GM19035 (cell line): Measurements from ENCODE around the gene OCLN.
"Not testable (repeated sequence)": the region's sequence is repeated elsewhere in the genome, so short reads cannot be mapped to it uniquely, and the experiment has no call there.

ENCODE experiments used
- ATAC-seq: cut with Tn5 transposase; IDR thresholded peaks from one replicate; pipeline ENCODE4 v1.9.1; 2021; ENCODE audit not compliant: unreplicated experiment

Gene OCLN

DNA sequence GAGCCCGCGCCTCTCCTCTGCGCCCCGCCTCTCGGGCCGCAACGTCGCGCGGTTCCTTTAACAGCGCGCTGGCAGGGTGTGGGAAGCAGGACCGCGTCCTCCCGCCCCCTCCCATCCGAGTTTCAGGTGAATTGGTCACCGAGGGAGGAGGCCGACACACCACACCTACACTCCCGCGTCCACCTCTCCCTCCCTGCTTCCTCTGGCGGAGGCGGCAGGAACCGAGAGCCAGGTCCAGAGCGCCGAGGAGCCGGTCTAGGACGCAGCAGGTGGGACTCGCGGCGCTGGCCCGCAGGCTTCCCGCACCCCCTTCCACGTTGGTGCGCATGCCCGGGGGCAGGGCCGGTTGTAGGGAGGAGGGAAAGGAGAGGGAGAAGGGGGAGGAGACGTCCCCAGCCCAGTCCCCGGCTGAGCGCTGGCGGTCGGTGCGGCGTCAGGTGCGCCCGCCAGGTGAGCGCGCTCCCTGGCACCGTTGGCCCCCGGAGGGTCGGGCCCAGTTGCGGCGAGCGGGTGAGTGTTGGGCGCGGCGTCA, at the start of gene OCLN:
TSS of gene OCLN (plus strand) at position 400 of the 532 bp plus-strand sequence. CDS start 11,455 bp downstream, outside the sequence.
- ATAC-seq, result peak; percentile 51

- ATAC-seq, result no peak
Observed at GRCh38 chr5:69444127-69444754, 48.3 kb upstream of the OCLN start.

- no peak for ATAC-seq
Observed at GRCh38 chr5:69449511-69449910, 43.1 kb upstream of the OCLN start.

DNA sequence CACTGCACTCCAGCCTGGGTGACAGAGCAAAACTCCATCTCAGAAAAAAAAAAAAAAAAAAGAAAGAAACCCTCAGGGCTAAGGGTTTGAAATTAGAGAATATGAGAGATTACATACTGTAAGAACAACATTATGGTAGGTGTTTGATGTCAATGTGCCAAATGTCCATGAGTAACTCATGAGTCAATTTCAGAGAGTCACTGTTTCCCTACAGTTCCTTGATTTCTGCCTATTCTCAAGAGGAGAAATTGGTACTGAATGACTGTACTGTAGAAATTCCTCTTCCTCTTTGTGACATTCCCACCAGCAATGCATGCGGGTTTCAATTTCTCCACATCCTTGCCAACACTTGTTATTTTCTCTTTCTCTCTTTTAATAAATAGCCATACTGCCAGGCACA, 42.5 kb upstream of the OCLN start:
- no peak for ATAC-seq

DNA sequence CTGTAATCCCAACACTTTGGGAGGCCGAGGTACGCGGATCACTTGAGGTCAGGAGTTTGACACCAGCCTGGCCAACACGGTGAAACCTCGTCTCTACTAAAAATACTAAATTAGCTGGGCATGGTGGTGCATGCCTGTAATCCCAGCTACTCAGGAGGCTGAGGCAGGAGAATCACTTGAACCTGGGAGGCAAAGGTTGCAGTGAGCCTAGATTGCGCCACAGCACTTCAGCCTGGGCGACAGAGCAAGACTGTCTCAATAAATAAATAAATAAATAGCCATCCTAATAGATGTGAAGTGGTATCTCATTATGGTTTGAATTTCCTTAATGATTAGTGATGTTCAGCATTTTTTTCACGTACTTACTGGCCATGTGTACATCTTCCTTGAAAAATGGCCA, 42.1 kb upstream of the OCLN start:
- ATAC-seq, result not testable (repeated sequence)

DNA sequence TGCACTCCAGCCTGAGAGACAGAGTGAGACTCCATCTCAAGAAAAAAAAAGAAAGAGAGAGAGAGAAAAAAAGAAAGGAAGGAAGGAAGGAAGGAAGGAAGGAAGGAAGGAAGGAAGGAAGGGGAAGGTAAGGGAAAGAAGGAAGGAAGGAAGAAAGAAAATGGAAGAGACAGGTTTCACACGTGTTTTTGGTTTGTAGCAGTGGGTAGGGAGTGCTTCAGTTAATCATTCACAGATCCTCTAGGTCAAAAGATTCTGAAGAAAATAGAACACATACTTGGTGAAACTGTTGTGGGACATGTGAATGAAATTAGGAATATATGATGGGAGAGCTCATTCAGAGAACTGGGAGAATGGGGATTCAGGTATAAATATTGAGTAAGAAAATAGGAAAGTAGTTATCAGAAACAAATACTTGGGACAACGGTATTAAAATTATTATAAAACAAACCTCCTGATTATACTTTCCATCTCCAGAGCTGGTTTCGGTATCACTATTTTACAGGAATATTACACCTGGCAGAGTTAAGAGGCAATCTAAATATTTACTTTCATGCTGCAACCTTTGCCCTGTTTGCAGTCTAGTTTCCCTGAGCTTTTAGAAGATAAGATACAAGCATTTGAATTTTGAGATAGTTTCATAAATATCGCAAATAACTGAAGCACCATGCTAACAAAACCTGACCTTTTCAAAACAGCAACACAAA, 40.5 kb upstream of the OCLN start:
- no peak for ATAC-seq

DNA sequence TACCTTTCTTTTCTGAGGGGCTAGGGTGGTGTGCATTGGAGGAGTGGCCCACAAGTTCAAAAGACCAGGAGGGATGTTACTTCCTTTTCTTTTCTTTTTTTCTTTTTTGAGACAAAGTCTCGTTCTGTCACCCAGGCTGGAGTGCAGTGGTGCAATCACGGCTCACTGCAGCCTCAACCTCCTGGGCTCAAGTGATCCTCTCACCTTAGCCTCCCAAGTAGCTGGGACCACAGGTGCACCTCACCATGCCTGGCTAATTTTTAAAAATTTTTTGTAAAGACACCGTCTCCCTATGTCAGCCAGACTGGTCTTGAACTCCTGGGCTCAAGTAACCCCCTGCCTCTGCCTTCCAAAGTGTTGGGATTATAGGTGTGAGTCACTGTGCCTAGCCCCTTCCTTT, 39.1 kb upstream of the OCLN start:
- not testable (repeated sequence) for ATAC-seq

DNA sequence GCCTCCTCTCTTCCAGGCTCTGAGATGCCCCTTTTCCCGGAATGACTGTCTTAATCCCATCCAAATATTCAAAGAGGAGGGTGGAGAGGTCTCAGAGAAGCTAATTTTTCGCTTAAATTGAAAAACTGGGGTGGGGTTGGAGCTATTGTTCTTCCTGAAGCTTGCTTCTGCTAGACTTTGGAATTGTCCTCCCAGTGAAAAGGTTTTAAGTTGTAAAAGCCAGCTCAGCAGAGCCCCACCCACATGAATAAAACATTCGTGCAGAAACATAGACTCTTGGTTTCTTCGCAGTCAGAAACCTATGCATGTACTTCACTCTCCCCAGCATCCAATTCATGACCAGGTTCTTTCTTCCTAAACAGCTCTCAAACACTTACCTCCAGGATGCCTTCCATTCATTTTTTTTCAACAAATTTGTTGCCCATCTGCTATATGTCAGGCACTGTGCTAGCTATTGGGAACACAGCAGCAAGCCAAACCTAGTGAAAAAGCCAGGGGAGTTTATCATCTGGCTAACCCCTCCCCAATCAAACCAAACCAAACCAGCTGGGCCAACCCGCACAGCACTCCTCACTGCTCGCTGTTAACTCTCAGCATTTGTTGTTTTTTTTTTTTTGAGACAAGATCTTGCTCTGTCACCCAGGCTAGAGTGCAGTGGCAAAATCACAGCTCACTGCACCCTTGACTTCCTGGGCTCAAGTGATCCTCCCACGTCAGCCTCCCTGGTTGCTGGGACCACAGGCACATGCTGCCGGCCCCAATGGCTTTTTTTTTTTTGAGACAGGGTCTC, 37.9 kb upstream of the OCLN start:
- no peak for ATAC-seq

DNA sequence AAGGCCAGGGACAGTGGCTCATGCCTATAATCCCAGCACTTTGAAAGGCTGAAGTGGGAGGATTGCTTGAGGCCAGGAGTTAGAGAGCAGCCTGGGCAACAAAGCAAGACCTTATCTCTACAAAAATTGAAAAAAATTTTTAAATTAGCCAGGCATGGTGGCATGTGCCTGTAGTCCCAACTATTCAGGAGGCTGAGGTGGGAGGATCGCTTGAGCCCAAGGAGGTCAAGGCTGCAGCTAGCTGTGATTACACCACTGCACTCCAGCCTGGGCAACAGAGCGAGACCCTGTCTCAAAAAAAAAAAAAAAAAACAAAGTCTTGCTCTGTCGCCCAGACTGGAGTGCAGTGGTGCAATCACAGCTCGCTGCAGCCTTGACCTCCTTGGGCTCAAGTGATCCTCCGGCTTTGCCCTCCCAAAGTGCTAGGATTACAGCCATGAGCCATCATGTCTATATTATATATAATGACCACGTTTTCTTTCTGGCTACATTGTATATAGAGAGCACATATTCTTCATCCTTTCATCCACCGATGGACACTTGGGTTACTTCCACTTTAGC, 37.1 kb upstream of the OCLN start:
- ATAC-seq, result not testable (repeated sequence)

GRCh38 chr5:69462170-69462569, 30.4 kb upstream of the OCLN start:
- no peak for ATAC-seq

GRCh38 chr5:69466375-69466774, 26.2 kb upstream of the OCLN start:
- not testable (repeated sequence) for ATAC-seq

- ATAC-seq, result peak; percentile 93
Observed at GRCh38 chr5:69467442-69468225, 25.0 kb upstream of the OCLN start.

DNA sequence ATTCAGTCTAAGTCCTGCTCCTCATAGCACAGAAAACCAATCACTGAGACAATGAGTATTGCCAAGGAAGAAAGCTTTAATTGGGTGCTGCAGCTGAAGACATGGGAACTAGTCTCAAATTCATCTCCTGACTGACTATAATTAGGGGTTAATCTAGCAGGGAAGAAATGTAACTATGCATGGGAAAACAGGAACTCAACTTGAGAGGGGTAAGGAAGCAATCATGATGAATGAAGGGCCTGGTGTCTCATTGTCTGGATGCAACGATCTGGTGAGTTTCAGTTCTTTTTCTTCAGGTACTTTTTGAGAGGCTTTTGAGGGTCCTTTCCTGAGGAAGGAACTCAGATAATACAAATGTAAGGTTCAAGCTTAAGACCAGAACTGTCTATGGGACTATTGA, 24.0 kb upstream of the OCLN start:
- ATAC-seq, result no peak

GRCh38 chr5:69471516-69471915, 21.1 kb upstream of the OCLN start:
- ATAC-seq, result not testable (repeated sequence)

DNA sequence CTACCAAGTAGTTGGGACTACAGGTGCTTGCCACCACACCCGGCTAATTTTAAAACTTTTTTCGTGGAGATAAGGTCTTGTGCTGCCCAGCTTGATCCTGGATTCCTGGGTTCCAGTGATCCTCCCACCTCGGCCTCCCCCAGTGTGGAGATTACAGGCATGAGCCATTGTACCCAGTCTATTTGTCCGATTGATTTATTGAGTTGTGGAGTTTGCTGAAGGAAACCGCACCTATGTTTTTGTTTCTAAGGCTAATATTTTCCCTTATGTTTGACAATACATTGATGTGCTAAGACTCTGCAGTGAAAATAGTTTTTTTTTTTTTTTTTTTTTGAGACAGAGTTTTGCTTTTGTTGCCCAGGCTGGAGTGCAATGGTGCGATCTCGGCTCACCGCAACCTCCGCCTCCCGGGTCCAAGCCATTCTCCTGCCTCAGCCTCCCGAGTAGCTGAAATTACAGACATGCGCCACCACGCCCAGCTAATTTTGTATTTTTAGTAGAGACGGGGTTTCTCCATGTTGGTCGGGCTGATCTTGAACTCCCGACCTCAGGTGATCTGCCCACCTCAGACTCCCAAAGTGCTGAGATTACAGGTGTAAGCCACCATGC, 20.0 kb upstream of the OCLN start:
- ATAC-seq, result not testable (repeated sequence)

- no peak for ATAC-seq
Observed at GRCh38 chr5:69477170-69477569, 15.4 kb upstream of the OCLN start.

GRCh38 chr5:69478296-69478695, 14.3 kb upstream of the OCLN start:
- not testable (repeated sequence) for ATAC-seq

GRCh38 chr5:69484891-69485290, 7.7 kb upstream of the OCLN start:
- ATAC-seq, result no peak

DNA sequence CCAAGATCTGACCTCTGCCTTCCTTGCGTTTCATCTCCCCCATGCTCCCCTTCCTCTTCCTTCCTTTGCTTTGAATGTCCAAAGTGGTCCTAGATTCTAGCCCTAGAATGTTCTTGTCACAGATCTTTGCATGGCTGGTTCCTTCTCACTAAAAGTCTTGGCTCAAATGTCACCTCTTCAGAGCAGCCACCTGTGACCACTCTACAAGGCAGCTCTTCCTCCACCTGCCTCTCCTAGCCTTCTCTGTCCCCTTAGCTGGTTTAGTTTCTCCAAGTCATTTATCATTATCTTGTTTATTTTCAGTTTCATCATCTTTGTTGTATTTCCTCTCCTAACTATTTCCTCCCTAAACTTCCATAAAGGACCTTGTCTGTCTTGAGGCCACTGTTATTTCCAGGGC, 7.1 kb upstream of the OCLN start:
- no peak for ATAC-seq

DNA sequence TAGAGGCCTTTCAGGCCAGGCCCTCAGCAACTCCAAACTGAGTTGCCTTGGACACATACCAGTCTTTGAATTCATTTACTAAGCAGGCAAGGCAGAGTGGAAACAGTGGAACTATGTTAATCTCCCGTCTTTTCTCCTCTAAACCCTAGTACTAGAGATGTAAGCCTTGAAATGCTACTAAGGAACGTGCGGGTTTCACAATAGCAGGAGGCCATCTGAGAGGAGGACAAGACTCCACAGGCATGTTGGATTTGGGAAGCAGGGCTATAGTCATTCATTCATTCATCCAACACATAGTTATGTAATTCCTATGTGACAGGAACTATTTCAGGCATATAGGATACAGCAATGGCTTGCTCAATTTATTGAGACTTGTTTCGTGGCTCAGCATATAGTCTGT, 3.3 kb upstream of the OCLN start:
- ATAC-seq, result no peak
